Measurements from ENCODE around the gene CHAF1B.
A peak's percentile ranks its signal among the peaks of the same experiment; 100 is the strongest.
"Not testable (repeated sequence)": the region's sequence is repeated elsewhere in the genome, so short reads cannot be mapped to it uniquely, and the experiment has no call there.

Gene CHAF1B

DNA sequence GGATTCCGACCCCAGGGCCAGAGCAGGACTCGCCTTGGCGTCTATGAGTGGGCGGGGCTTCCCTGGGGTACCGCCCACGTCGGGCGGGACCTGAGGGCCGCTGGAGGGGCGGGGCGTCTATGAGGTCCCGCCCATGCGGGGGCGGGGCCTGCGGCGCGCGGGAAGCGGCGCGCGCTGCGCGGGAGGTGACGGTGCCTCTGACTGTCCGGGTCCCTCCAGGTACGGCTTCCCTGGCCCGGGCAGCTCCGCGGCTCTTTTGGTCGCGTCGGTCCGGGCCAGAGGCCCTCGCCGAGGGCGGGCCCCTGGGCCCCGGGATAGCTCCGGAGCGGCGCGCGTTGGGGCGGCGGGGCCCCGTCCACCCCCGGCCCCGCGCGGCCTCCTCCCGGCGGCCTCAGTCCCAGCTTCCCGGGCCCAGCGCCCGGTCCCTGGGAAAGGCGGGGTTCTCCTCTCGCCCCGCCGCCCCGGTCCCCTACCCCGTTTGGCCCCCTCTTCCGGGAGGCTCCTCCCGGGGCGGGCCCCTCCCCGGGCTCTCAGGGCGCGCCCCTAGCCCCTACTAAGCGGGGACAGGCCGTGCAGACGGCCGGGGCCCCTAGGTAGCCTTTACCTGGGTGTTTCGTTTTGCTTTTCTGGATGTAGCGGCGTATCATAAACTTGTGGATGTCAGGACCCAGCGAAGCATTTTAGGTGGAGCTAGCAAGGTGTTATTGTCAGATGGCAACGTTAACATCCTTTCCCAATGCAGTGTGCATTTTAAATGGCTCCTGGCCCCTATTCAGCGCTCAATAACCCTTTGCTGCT lies at the start of gene CHAF1B:
TSS of gene CHAF1B (plus strand) at position 160 of the 798 bp plus-strand sequence. CDS start 745 bp downstream, outside the sequence.
- TF ChIP-seq, protein P1, sequence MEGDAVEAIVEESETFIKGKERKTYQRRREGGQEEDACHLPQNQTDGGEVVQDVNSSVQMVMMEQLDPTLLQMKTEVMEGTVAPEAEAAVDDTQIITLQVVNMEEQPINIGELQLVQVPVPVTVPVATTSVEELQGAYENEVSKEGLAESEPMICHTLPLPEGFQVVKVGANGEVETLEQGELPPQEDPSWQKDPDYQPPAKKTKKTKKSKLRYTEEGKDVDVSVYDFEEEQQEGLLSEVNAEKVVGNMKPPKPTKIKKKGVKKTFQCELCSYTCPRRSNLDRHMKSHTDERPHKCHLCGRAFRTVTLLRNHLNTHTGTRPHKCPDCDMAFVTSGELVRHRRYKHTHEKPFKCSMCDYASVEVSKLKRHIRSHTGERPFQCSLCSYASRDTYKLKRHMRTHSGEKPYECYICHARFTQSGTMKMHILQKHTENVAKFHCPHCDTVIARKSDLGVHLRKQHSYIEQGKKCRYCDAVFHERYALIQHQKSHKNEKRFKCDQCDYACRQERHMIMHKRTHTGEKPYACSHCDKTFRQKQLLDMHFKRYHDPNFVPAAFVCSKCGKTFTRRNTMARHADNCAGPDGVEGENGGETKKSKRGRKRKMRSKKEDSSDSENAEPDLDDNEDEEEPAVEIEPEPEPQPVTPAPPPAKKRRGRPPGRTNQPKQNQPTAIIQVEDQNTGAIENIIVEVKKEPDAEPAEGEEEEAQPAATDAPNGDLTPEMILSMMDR (IDR thresholded peaks at IDR 0.05; ENCODE audit: insufficient read depth, missing control alignments) = no peak
- FAIRE-seq (no peak), DNase-seq (ENCODE audit: insufficient read length, low spot score) (peak; percentile 78)

DNA sequence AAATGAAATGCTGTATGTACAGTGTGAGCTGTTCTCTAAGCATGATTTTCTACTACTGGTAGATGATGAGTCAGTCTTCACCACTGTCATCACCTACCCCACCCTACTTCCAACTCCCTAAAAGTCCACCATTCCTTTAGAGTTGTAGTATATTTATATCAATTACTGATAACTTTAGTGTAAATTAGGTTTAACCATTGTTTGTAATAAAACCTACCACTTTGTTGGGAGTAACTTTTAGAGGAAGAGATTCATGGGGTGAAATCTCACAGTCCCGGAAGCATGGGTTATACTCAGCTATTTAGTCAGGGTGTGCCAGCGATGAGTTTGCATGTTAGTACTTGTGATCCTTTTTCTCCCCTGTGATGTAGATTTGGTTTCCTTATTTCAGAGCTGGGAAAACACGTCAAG lies 48.1 kb upstream of the CHAF1B start:
- DNase-seq (ENCODE audit: insufficient read length, low spot score) (no peak), FAIRE-seq (no peak)

DNA sequence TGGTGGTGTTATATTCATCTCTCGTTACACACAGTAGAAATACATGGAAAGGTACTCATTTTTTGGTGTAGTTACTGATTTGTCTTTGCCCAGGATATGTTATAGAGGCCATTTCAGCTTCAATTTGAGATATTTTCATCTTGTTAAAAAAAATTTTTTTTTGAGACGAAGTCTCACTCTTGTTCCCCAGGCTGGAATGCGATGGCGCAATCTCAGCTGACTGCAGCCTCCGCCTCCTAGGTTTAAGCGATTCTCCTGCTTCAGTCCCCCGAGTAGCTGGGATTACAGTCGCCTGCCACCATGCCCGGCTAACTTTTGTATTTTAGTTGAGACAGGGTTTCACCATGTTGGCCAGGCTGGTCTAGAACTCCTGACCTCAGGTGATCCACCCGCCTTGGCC lies 46.2 kb upstream of the CHAF1B start:
- DNase-seq (ENCODE audit: insufficient read length, low spot score) = no peak
- FAIRE-seq = no peak
- TF ChIP-seq, protein P1 (IDR thresholded peaks at IDR 0.05; ENCODE audit: insufficient read depth, missing control alignments) = no peak

More for the DNA sequence above, 48.1 kb upstream of the CHAF1B start:
- TF ChIP-seq, protein P1 (IDR thresholded peaks at IDR 0.05; ENCODE audit: insufficient read depth, missing control alignments) = no peak

DNA sequence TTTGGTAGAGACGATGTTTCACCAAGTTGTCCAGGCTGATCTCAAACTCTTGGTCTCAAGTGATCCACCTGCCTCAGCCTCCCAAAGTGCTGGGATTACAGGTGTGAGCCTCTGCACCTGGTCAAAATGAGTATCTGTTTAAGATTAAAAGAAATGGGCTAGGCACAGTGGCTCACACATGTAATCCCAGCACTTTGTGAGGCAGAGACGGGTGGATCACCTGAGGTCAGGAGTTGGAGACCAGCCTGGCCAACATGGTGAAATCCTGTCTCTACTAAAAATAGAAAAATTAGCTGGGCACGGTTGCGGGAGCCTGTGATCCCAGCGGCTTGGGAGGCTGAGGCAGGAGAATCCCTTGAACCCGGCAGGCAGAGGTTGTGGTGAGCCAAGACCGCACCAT lies 42.6 kb upstream of the CHAF1B start:
- not testable (repeated sequence) for FAIRE-seq; DNase-seq (ENCODE audit: insufficient read length, low spot score)

DNA sequence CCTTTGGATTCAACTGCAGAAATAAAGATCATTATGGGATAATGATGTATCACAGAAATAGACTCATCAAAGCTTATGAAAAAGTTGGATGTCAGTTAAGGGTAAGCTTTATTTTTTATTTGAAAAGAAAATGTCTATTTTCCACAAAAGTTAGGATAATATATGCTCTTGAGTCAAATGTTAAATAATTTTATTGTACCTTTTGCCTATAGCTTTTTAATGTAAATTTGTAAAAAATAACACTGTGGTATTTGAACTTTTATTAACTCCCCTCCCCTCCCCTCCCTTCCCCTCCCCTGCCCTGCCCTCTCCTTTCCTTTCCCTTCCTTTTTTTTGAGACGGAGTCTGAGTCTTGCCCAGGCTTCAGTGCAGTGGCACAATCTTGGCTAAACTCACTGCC lies 40.3 kb upstream of the CHAF1B start:
- DNase-seq (ENCODE audit: insufficient read length, low spot score) = no peak
- FAIRE-seq = no peak
- TF ChIP-seq, protein P1 (IDR thresholded peaks at IDR 0.05; ENCODE audit: insufficient read depth, missing control alignments) = no peak

DNA sequence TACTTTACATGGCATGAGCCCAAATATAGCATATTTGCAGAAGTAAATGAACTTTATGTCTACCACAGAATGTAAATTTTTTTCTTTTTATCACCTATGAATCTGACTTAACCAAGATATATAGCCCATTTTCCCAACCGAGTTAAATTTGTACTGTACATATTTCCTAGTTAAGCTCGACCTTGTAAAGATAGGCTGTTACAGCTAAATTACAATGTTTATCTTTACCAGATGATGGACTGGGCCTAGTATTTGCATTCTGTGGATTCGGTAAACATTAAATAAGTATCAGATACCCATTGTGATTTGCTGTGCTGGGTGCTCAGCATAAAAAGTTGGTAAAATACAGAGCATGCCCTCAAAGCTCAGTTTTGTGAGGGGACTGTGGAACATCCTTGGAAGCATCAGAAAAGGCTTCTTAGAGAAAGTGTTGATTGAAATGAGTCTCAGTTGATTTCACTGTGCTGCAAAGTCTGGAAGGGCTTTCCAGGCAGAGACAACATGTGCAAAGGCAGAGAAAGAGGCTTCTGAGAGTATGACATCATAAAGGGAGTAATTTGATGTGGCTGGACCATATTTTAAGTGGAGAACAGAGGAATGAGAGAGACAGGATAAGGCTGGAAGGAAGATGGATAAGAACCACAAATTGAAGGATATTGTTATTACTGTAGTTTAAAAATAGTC lies 37.8 kb upstream of the CHAF1B start:
- FAIRE-seq = no peak
- TF ChIP-seq, protein P1 (IDR thresholded peaks at IDR 0.05; ENCODE audit: insufficient read depth, missing control alignments) = no peak
- no peak for DNase-seq (ENCODE audit: insufficient read length, low spot score)

DNA sequence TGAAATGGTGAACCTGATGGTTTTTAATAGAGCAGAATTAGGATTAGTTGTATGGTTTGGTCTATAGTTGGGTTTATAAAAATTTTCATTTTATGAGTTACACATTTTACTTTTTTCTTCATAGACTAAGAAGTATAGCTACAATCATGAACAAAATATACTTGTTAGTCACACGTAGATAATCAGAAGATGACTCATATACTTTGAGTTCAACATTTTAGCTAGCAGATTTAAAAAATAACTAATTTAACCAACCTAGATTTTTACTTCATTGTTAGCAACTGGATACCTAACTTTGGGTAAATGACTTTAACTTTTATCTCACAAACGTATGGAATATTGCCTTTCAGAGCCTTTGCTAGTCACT lies 37.2 kb upstream of the CHAF1B start:
- no peak for DNase-seq (ENCODE audit: insufficient read length, low spot score)
- FAIRE-seq = no peak
- TF ChIP-seq, protein P1 (IDR thresholded peaks at IDR 0.05; ENCODE audit: insufficient read depth, missing control alignments) = no peak
